ENCODE results near the gene CHST8. TPM values are rescaled to one million over a fixed set of nuclear protein-coding genes. Genes with fewer than 3 reads are reported as not detected.

CHST8 gene
- total RNA-seq, 1 experiment from 2014 or later: 33.5 TPM

DNA sequence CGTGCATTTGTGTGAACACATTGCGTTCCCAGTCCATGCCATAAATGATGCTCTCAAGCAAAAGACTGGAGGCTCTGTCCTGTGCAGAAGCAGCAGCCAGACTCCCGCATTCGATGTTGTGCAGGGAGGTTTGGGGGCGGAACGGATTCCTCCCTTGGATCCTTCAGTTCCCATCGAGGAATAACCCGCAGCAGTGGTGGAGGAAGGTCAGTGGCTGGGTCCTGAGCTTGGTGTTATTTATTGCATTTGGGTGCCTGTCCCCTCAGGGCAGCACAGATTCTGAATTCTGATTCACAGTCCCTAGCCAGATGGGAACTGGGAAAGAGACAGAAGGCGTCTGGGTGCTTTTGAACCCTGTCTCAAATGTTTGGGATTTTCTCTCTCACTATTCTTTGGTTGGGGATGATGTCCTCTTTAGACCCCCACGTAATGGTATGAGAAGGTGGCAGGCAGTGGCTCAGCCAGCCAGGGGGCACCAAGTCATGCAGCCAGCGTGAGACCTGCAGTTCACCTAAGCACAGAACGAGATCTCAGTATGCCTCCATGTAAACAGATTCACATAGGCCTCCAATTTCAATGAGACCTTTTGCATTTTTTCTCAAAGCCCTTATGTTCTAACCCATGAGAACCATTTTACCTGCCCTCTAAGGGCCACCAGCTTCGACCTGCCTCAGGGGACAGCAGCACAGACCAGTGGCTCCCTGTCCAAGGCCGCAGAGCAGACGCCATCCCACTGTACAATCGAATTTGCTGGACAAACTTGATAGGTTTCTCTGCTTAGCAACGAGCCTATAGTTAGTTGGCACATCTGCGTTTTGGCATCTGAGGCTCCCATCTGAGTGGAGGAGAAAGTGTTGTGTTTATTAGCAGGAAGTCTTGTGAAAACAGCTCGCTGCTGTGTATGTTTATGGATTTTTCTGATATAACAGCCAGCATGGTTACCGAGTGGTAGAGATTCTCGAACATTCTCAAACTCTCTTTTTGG lies 192.7 kb downstream of the CHST8 start:
- Mint-ChIP-seq H3K4me1 (peaks cover 20% of the 10 kb centered on the region), H3K27me3 (ENCODE audit: low read depth) (peaks cover 3% of the 10 kb centered on the region; the same call in 1 of the 2 replicates), H3K9me3 (no peaks in the 10 kb centered on the region), H3K4me3 (no peak overlapping the region), H3K36me3 (peaks cover 7% of the 10 kb centered on the region), H3K27ac (peak overlapping the region; percentile 90)
- ChIA-PET POLR2A (interaction anchor here (0.5 kb wide), 1 partner anchor 15 kb away, joined by 4 read pairs; no protein-coding TSS in a partner anchor), CTCF (interaction anchor here (0.8 to 1.6 kb wide), 4 partner anchors 17 to 282 kb away, joined by 3 to 5 read pairs (median 3); no protein-coding TSS in a partner anchor)
- no peak for DNase-seq (ENCODE audit: low spot score)
- TF ChIP-seq ELF4 (CRISPR knock-in tag; IDR thresholded peaks at IDR 0.05; ENCODE audit: low read depth): no peak
- no peak for TF ChIP-seq OVOL2 (CRISPR knock-in tag; IDR thresholded peaks at IDR 0.05; ENCODE audit: borderline replicate concordance)
- TF ChIP-seq, protein P1, sequence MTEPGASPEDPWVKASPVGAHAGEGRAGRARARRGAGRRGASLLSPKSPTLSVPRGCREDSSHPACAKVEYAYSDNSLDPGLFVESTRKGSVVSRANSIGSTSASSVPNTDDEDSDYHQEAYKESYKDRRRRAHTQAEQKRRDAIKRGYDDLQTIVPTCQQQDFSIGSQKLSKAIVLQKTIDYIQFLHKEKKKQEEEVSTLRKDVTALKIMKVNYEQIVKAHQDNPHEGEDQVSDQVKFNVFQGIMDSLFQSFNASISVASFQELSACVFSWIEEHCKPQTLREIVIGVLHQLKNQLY (CRISPR knock-in tag; IDR thresholded peaks at IDR 0.05): no peak
- TF ChIP-seq, protein P2, sequence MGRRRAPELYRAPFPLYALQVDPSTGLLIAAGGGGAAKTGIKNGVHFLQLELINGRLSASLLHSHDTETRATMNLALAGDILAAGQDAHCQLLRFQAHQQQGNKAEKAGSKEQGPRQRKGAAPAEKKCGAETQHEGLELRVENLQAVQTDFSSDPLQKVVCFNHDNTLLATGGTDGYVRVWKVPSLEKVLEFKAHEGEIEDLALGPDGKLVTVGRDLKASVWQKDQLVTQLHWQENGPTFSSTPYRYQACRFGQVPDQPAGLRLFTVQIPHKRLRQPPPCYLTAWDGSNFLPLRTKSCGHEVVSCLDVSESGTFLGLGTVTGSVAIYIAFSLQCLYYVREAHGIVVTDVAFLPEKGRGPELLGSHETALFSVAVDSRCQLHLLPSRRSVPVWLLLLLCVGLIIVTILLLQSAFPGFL (CRISPR knock-in tag; IDR thresholded peaks at IDR 0.05; ENCODE audit: borderline replicate concordance): no peak
- TF ChIP-seq PRRX2 (CRISPR knock-in tag; IDR thresholded peaks at IDR 0.05): no peak
- TF ChIP-seq, protein P3, sequence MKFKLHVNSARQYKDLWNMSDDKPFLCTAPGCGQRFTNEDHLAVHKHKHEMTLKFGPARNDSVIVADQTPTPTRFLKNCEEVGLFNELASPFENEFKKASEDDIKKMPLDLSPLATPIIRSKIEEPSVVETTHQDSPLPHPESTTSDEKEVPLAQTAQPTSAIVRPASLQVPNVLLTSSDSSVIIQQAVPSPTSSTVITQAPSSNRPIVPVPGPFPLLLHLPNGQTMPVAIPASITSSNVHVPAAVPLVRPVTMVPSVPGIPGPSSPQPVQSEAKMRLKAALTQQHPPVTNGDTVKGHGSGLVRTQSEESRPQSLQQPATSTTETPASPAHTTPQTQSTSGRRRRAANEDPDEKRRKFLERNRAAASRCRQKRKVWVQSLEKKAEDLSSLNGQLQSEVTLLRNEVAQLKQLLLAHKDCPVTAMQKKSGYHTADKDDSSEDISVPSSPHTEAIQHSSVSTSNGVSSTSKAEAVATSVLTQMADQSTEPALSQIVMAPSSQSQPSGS (CRISPR knock-in tag; IDR thresholded peaks at IDR 0.05; ENCODE audit: borderline replicate concordance, low read depth): no peak
- TF ChIP-seq, protein P4, sequence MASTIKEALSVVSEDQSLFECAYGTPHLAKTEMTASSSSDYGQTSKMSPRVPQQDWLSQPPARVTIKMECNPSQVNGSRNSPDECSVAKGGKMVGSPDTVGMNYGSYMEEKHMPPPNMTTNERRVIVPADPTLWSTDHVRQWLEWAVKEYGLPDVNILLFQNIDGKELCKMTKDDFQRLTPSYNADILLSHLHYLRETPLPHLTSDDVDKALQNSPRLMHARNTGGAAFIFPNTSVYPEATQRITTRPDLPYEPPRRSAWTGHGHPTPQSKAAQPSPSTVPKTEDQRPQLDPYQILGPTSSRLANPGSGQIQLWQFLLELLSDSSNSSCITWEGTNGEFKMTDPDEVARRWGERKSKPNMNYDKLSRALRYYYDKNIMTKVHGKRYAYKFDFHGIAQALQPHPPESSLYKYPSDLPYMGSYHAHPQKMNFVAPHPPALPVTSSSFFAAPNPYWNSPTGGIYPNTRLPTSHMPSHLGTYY (CRISPR knock-in tag; IDR thresholded peaks at IDR 0.05): no peak
- TF ChIP-seq, protein P5, sequence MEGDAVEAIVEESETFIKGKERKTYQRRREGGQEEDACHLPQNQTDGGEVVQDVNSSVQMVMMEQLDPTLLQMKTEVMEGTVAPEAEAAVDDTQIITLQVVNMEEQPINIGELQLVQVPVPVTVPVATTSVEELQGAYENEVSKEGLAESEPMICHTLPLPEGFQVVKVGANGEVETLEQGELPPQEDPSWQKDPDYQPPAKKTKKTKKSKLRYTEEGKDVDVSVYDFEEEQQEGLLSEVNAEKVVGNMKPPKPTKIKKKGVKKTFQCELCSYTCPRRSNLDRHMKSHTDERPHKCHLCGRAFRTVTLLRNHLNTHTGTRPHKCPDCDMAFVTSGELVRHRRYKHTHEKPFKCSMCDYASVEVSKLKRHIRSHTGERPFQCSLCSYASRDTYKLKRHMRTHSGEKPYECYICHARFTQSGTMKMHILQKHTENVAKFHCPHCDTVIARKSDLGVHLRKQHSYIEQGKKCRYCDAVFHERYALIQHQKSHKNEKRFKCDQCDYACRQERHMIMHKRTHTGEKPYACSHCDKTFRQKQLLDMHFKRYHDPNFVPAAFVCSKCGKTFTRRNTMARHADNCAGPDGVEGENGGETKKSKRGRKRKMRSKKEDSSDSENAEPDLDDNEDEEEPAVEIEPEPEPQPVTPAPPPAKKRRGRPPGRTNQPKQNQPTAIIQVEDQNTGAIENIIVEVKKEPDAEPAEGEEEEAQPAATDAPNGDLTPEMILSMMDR (IDR thresholded peaks at IDR 0.05): no peak
- TF ChIP-seq, protein P6, sequence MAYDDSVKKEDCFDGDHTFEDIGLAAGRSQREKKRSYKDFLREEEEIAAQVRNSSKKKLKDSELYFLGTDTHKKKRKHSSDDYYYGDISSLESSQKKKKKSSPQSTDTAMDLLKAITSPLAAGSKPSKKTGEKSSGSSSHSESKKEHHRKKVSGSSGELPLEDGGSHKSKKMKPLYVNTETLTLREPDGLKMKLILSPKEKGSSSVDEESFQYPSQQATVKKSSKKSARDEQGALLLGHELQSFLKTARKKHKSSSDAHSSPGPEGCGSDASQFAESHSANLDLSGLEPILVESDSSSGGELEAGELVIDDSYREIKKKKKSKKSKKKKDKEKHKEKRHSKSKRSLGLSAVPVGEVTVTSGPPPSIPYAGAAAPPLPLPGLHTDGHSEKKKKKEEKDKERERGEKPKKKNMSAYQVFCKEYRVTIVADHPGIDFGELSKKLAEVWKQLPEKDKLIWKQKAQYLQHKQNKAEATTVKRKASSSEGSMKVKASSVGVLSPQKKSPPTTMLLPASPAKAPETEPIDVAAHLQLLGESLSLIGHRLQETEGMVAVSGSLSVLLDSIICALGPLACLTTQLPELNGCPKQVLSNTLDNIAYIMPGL (CRISPR knock-in tag; IDR thresholded peaks at IDR 0.05): no peak
- TF ChIP-seq, protein P7, sequence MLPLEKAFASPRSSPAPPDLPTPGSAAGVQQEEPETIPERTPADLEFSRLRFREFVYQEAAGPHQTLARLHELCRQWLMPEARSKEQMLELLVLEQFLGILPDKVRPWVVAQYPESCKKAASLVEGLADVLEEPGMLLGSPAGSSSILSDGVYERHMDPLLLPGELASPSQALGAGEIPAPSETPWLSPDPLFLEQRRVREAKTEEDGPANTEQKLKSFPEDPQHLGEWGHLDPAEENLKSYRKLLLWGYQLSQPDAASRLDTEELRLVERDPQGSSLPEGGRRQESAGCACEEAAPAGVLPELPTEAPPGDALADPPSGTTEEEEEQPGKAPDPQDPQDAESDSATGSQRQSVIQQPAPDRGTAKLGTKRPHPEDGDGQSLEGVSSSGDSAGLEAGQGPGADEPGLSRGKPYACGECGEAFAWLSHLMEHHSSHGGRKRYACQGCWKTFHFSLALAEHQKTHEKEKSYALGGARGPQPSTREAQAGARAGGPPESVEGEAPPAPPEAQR (CRISPR knock-in tag; IDR thresholded peaks at IDR 0.05): no peak
- TF ChIP-seq, protein P8, sequence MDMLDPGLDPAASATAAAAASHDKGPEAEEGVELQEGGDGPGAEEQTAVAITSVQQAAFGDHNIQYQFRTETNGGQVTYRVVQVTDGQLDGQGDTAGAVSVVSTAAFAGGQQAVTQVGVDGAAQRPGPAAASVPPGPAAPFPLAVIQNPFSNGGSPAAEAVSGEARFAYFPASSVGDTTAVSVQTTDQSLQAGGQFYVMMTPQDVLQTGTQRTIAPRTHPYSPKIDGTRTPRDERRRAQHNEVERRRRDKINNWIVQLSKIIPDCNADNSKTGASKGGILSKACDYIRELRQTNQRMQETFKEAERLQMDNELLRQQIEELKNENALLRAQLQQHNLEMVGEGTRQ (CRISPR knock-in tag; IDR thresholded peaks at IDR 0.05): no peak
- no peak for TF ChIP-seq IRF2 (CRISPR knock-in tag; IDR thresholded peaks at IDR 0.05; ENCODE audit: borderline replicate concordance, low read depth)
- no peak for TF ChIP-seq ZNF671 (CRISPR knock-in tag; IDR thresholded peaks at IDR 0.05)
- ATAC-seq: no peak

Measured in WTC11 (cell line).